OCI-LY7 (cell line): ENCODE data around the gene DYNLRB1. TPM values are rescaled to one million over a fixed set of nuclear protein-coding genes. Genes with fewer than 3 reads are reported as not detected.

ENCODE experiments used
- BruUV-seq: library from RNA; stranded (reverse); fragments of 400-500 nt; replicated peaks from 2 replicates; lab custom pipeline; 2021; lab: Mats Ljungman, UMichigan
- CTCF ChIA-PET: fragments of 300-600 bp; sonication (Branson Sonifier 250); formaldehyde crosslinking; loops from one replicate; lab custom pipeline; 2022; ENCODE audit warnings: antibody characterized with exemption; ENCODE audit not compliant: unreplicated experiment; lab: Charles Lee
- POLR2A ChIA-PET: fragments of 300-600 bp; sonication (Branson Sonifier 250); formaldehyde crosslinking; loops from one replicate; lab custom pipeline; 2022; ENCODE audit warnings: antibody characterized with exemption; lab: Charles Lee
- DNase-seq: peaks from one replicate; pipeline ENCODE4 v3.0.0-alpha.2; 2015; ENCODE audit warnings: low spot score
- H2AFZ ChIP-seq: fragments of 200-600 bp; sonication (generic), shearing (Covaris generic); 2 replicates; pipeline ENCODE4 v1.6.1; 2014; ENCODE audit warnings: mild to moderate bottlenecking, antibody characterized with exemption, low read length, moderate library complexity
- H3K27ac ChIP-seq: fragments of 200-600 bp; sonication (generic); 2 replicates; pipeline ENCODE4 v1.5.1; 2014; ENCODE audit warnings: mixed run types, low read depth, mild to moderate bottlenecking, moderate library complexity, low read length, inconsistent platforms; ENCODE audit not compliant: poor library complexity, severe bottlenecking
- H3K36me3 ChIP-seq: fragments of 200-600 bp; sonication (generic); 2 replicates; pipeline ENCODE4 v1.6.1; 2014; ENCODE audit warnings: mild to moderate bottlenecking, antibody characterized with exemption, low read length, moderate library complexity, mixed read lengths; ENCODE audit not compliant: insufficient read depth
- H3K4me1 ChIP-seq: fragments of 200-600 bp; sonication (generic); 2 replicates; pipeline ENCODE4 v1.5.1; 2014; ENCODE audit warnings: mild to moderate bottlenecking, low read length; ENCODE audit not compliant: insufficient read depth, poor library complexity, severe bottlenecking
- H3K4me2 ChIP-seq: fragments of 200-600 bp; sonication (generic); 2 replicates; pipeline ENCODE4 v1.6.1; 2014; ENCODE audit warnings: mild to moderate bottlenecking, low read length
- H3K4me3 ChIP-seq: fragments of 200-600 bp; sonication (generic); 2 replicates; pipeline ENCODE4 v1.5.1; 2014; ENCODE audit warnings: mild to moderate bottlenecking, low read depth, low read length; ENCODE audit not compliant: poor library complexity, severe bottlenecking
- H3K79me2 ChIP-seq: fragments of 200-600 bp; sonication (generic); 2 replicates; pipeline ENCODE4 v1.6.1; 2016; ENCODE audit warnings: low read depth, mild to moderate bottlenecking, low read length, moderate library complexity, mixed read lengths; ENCODE audit not compliant: insufficient read depth
- H3K9me2 ChIP-seq: fragments of 200-600 bp; sonication (generic); 2 replicates; pipeline ENCODE4 v1.6.1; 2016; ENCODE audit warnings: mild to moderate bottlenecking, low read length, mixed read lengths; ENCODE audit not compliant: insufficient read depth
- H3K9me3 ChIP-seq: fragments of 200-600 bp; sonication (generic); 2 replicates; pipeline ENCODE4 v1.6.1; 2014; ENCODE audit warnings: mild to moderate bottlenecking, mixed run types, low read length, mixed read lengths
- H4K20me1 ChIP-seq: fragments of 200-600 bp; sonication (generic); 2 replicates; pipeline ENCODE4 v1.6.1; 2014; ENCODE audit warnings: mild to moderate bottlenecking, antibody characterized with exemption, low read length, moderate library complexity, mixed read lengths; ENCODE audit not compliant: insufficient read depth
- EZH2phosphoT487 ChIP-seq: fragments of 200-600 bp; sonication (generic); IDR thresholded peaks from 2 replicates; pipeline ENCODE4 v1.6.1; 2018; ENCODE audit warnings: low read depth, borderline replicate concordance, mild to moderate bottlenecking, mixed run types, antibody characterized with exemption, low read length, moderate library complexity, mixed read lengths
- intact Hi-C: fragments of 100-400 bp; cut with micrococcal nuclease; formaldehyde crosslinking; loops from one replicate; pipeline ENCODE4 v1.10.0; 2022; ENCODE audit not compliant: unreplicated experiment
- total RNA-seq, 2 experiments: library from RNA; depleted of rRNA in 1 of 2; stranded (reverse); fragments of >200 nt in 1 of 2; shearing (Covaris generic) in 1 of 2; gene quantifications; 2 replicates each; pipeline ENCODE4 v1.2.3, GENCODE V29; 2014 to 2022
- TF ChIP-seq, protein P1 (sequence below): fragments of 200-600 bp; sonication (generic); conservative IDR thresholded peaks from 2 replicates; pipeline ENCODE4 v1.5.1; 2014; ENCODE audit warnings: mild to moderate bottlenecking, antibody characterized with exemption, low read length, moderate library complexity, mixed read lengths

DYNLRB1 gene
- total RNA-seq, 2 experiments from 2014 or later, result 94.2 to 128 TPM

DNA sequence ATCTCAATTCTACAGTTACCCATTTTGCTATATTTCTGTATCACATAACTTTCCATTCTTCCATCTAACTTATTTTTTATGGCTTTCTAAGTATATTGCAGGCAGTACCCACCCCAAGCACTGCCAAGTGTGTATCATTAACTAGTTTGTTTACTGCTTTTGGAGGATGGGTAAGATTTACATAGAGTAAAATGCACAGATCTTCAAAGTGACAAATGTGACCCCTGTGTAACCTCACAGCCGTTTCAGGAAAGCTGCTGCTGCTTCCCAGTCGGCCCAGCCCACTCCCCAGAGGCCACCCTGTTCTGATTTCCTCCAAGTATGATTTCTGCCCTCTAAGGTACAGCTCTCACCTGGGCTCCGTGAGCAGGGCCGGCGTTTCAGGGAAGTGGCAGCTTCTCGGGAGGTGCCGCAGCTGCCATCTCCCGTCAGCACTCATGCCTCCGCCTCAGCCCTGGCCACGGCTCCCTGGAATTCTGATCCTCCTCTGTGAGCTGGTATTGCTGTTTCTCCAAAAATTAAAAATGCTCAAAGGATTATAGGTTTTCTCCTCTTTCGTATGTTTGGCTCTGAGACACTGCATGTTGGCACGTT is 27.3 kb downstream of the DYNLRB1 start:
- H3K4me1 ChIP-seq, result no peaks in the 10 kb centered on the region
- no TSS peak for BruUV-seq
- H3K9me3 ChIP-seq, result no peaks in the 10 kb centered on the region
- no peaks in the 10 kb centered on the region for H4K20me1 ChIP-seq
- H3K79me2 ChIP-seq, result no peaks in the 10 kb centered on the region
- TF ChIP-seq, protein P1, sequence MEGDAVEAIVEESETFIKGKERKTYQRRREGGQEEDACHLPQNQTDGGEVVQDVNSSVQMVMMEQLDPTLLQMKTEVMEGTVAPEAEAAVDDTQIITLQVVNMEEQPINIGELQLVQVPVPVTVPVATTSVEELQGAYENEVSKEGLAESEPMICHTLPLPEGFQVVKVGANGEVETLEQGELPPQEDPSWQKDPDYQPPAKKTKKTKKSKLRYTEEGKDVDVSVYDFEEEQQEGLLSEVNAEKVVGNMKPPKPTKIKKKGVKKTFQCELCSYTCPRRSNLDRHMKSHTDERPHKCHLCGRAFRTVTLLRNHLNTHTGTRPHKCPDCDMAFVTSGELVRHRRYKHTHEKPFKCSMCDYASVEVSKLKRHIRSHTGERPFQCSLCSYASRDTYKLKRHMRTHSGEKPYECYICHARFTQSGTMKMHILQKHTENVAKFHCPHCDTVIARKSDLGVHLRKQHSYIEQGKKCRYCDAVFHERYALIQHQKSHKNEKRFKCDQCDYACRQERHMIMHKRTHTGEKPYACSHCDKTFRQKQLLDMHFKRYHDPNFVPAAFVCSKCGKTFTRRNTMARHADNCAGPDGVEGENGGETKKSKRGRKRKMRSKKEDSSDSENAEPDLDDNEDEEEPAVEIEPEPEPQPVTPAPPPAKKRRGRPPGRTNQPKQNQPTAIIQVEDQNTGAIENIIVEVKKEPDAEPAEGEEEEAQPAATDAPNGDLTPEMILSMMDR, result no peak
- TF ChIP-seq EZH2phosphoT487, result no peak
- no peaks in the 10 kb centered on the region for H3K9me2 ChIP-seq
- H3K36me3 ChIP-seq, result peaks cover 17% of the 10 kb centered on the region; the same call in 1 of the 2 replicates
- CTCF ChIA-PET, result no interaction called here
- no peak for DNase-seq
- intact Hi-C loops, result no loop called here
- H3K27ac ChIP-seq, result no peak overlapping the region
- no peak overlapping the region for H2AFZ ChIP-seq
- no peak overlapping the region for H3K4me2 ChIP-seq
- POLR2A ChIA-PET, result interaction anchor here (0.5 kb wide), 1 partner anchor 339 kb away, joined by 5 read pairs; no protein-coding TSS in a partner anchor
- no peak overlapping the region for H3K4me3 ChIP-seq

DNA sequence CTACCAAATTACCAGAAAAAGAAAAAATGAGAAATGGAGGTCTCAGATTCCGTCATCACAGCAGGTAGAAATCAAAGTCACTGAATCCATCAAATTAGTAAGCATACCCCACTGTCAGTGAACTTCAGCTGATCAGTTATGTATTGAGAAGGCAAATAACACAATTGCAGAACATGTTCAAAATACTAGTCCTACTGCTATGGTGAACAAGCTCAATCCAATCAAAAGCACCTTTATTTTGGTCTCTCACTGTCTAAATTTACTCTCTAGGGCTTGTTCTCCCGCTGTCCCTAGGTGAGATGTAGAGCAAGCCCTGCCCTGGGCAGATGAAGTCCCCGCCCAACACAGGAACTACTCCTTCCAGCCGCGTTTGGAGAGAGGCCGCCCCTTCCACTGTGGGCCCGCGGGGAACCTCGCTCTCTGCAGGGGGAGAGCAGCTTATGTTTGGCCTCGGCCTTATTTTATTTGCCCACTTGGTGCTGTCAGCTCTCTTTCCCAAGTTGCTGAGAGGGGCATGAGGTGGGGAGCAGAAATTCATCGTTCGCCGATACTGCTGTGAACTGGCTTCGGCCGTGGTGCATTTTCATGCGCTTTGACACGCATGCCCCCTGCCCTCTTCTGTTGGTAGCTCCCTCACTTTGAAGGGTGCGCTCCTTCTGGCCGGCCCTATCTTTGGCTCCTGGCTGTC is 28.0 kb downstream of the DYNLRB1 start:
- Histone ChIP-seq H3K36me3 (peaks cover 10% of the 10 kb centered on the region; the same call in 1 of the 2 replicates), H3K9me2 (no peaks in the 10 kb centered on the region), H2AFZ (no peak overlapping the region), H3K79me2 (no peaks in the 10 kb centered on the region), H3K4me1 (no peaks in the 10 kb centered on the region), H4K20me1 (no peaks in the 10 kb centered on the region), H3K4me2 (no peak overlapping the region), H3K27ac (no peak overlapping the region), H3K9me3 (no peaks in the 10 kb centered on the region), H3K4me3 (no peak overlapping the region)
- BruUV-seq, result no TSS peak
- intact Hi-C loops, result no loop called here
- no peak for TF ChIP-seq EZH2phosphoT487
- TF ChIP-seq, protein P1, result no peak
- CTCF ChIA-PET, result interaction anchor here (0.5 to 0.6 kb wide), 2 partner anchors 119 to 650 kb away, joined by 4 read pairs; no protein-coding TSS in a partner anchor
- no peak for DNase-seq
- POLR2A ChIA-PET, result interaction anchor here (0.5 to 0.8 kb wide), 2 partner anchors 139 to 340 kb away, joined by 3 to 5 read pairs; no protein-coding TSS in a partner anchor
